Psoas muscle (tissue), 8 donors: ENCODE measurements around the gene SLC12A8. TPM values are rescaled to one million over a fixed set of nuclear protein-coding genes. Genes with fewer than 3 reads are reported as not detected.

Source experiments
- ATAC-seq, 4 donors: fragments of 200-7000 bp; cut with Tn5 transposase; one replicate each; pipeline ENCODE4 v1.9.1; 2020; ENCODE audit warnings: moderate library complexity in 3 of 4, mild to moderate bottlenecking in 2 of 4
- DNase-seq, 2 donors: peaks; one replicate each; pipeline ENCODE4 v3.0.0-alpha.2; 2020
- H3K27ac ChIP-seq: fragments of 200-600 bp; one replicate; pipeline ENCODE4 v1.8.0; 2022
- H3K27me3 ChIP-seq, 3 donors: fragments of 200-600 bp in 1 of 3; one replicate each; pipeline versions ENCODE4 v1.6.1 to v1.8.0; 2013 to 2022; ENCODE audit warnings: low read length in 2 of 3, mild to moderate bottlenecking in 2 of 3, moderate library complexity in 1 of 3; ENCODE audit not compliant: insufficient read depth in 3 of 3
- H3K36me3 ChIP-seq, 2 donors: fragments of 200-600 bp in 1 of 2; one replicate each; pipeline versions ENCODE4 v1.6.1 to v1.8.0; 2013 to 2022; ENCODE audit warnings: low read depth in 1 of 2, mild to moderate bottlenecking in 1 of 2, moderate library complexity in 1 of 2; ENCODE audit not compliant: insufficient read depth in 1 of 2
- H3K4me1 ChIP-seq: fragments of 200-600 bp; one replicate; pipeline ENCODE4 v1.8.0; 2022
- H3K4me3 ChIP-seq: fragments of 200-600 bp; one replicate; pipeline ENCODE4 v1.8.0; 2022; ENCODE audit warnings: mild to moderate bottlenecking
- H3K9me3 ChIP-seq: fragments of 200-600 bp; one replicate; pipeline ENCODE4 v1.8.0; 2022
- WGBS, 3 donors: extraction: QIAGEN DNeasy Blood & Tissue Kit; methylation state at CpG; one replicate each; pipeline versions ENCODE4 v1.1.6 to v1.1.7; 2013; 5-methylcytosine and 5-hydroxymethylcytosine counted together
- intact Hi-C, 2 donors: fragments of 100-400 bp; cut with DNase I; formaldehyde crosslinking; loops; one replicate each; pipeline versions ENCODE4 v1.11.0 to v1.14.2; 2022
- polyA plus RNA-seq, 3 donors: library from polyadenylated mRNA; stranded (reverse); fragments of 200-250 nt; gene quantifications; one replicate each; pipeline ENCODE4 v1.2.3, GENCODE V29; 2013
- total RNA-seq, 4 donors: library from RNA; stranded (reverse); fragmentation: NEBNext Ultra II Directional in 2 of 4; extraction: Animal tissue kit (Norgen Biotek cat#: 25700) in 2 of 4; gene quantifications; one replicate each; pipeline versions ENCODE4 v1.2.1 to v1.2.4, GENCODE V29; 2021 to 2023
- TF ChIP-seq, protein P1 (sequence below): fragments of 200-600 bp; IDR thresholded peaks from one replicate; pipeline ENCODE4 v1.8.0; 2022; ENCODE audit warnings: antibody characterized with exemption
- donor health status: healthy with polysubstance abuse.
- donor health status: DM: no; HTN: no; CAD: no; lungs with moderate emphysema.
- donor health status: Bipolar disorder and iron deficiency.
- donor health status: healthy.
- donor health status: DM: yes; HTN: yes; CAD: no.
- donor health status: DM: no; HTN: no; CAD: no.
- donor health status: DM: no; HTN: no; CAD: no.
- donor health status: DM: yes; HTN: yes; CAD: no.

SLC12A8 gene
- total and polyA plus RNA-seq, 7 donors, result 0.06 to 0.93 (median 0.33) TPM; not detected in 1

GRCh38 chr3:125221831-125222230 lies 9.3 kb upstream of the SLC12A8 start:
- DNase-seq (no peak), ATAC-seq (no peak)
- H3K27me3 ChIP-seq, result no peaks in the 10 kb centered on the region
- 79 to 81% (median 79%) methylated on average over 3 of the region's 3 CpGs for WGBS, 3 donors
- no peaks in the 10 kb centered on the region for H3K36me3 ChIP-seq
- no peak overlapping the region for H3K4me3 ChIP-seq
- TF ChIP-seq, protein P1, sequence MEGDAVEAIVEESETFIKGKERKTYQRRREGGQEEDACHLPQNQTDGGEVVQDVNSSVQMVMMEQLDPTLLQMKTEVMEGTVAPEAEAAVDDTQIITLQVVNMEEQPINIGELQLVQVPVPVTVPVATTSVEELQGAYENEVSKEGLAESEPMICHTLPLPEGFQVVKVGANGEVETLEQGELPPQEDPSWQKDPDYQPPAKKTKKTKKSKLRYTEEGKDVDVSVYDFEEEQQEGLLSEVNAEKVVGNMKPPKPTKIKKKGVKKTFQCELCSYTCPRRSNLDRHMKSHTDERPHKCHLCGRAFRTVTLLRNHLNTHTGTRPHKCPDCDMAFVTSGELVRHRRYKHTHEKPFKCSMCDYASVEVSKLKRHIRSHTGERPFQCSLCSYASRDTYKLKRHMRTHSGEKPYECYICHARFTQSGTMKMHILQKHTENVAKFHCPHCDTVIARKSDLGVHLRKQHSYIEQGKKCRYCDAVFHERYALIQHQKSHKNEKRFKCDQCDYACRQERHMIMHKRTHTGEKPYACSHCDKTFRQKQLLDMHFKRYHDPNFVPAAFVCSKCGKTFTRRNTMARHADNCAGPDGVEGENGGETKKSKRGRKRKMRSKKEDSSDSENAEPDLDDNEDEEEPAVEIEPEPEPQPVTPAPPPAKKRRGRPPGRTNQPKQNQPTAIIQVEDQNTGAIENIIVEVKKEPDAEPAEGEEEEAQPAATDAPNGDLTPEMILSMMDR, result no peak
- H3K4me1 ChIP-seq, result no peaks in the 10 kb centered on the region
- H3K27ac ChIP-seq, result no peak overlapping the region
- H3K9me3 ChIP-seq, result no peaks in the 10 kb centered on the region
- intact Hi-C loops, result no loop called here

DNA sequence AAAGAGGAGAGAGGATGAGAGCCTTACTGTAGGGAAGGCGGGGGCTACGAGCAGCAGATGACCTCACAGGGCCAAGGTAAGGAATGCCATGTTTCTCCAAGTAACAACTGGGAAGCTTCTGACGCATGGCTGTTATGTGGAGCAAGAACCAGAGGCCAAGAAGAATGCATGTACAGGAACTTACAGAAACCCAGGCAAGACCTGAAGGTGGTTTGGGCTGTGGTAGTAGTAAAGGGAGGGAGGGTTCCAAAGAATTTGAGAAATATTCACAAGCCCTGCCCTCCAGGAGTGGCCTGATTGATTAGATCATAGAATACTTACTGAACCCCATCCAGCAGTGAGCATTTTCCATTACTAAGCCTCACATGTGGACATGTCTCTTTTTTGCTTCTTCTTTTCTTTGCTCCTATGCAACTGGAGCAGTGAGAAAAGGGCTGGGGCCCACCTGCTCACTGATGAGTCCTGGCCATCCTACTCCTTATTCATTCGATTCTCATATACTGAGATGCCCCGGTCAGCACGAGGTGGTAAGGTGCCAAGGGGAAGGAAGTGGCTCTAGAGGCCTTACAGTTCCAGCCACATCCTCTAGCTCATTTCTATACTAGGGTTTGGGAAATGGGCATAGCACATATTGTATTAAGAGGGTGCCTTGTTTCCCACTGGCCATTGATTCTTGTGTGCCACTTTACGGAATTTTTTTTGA lies 8.3 kb upstream of the SLC12A8 start:
- TF ChIP-seq, protein P1, result no peak
- WGBS, 3 donors, result 65 to 73% (median 69%) methylated on average over 7 of the region's 7 CpGs
- no peaks in the 10 kb centered on the region for H3K4me1 ChIP-seq
- intact Hi-C loops, result no loop called here
- no peak for DNase-seq
- H3K9me3 ChIP-seq, result no peaks in the 10 kb centered on the region
- H3K27me3 ChIP-seq, result no peaks in the 10 kb centered on the region
- no peaks in the 10 kb centered on the region for H3K36me3 ChIP-seq
- ATAC-seq, result peak in 2 of 4 donors; percentile 17 to 35
- H3K4me3 ChIP-seq, result no peak overlapping the region
- no peak overlapping the region for H3K27ac ChIP-seq

DNA sequence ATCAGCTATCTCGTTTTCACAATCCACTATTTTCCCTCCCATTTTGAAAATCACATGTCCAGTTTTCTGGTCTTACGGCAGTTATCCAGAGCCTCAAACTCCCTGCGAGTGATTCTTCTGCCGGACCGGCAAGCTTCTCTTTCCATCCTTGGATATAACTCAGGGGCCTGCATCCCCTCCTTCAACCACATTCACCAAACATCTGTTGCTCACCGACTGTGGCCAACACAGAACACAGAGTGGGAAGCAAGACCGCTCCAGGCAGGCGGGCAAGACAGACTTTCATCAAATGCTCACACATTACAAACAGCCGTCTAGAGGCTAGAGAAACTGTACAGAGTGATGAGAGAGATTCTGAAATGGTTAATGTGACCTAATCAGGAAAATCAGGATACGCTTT lies 7.6 kb upstream of the SLC12A8 start:
- H3K9me3 ChIP-seq, result no peaks in the 10 kb centered on the region
- H3K36me3 ChIP-seq, result no peaks in the 10 kb centered on the region
- ATAC-seq, result no peak
- intact Hi-C loops, result no loop called here
- H3K4me3 ChIP-seq, result no peak overlapping the region
- H3K4me1 ChIP-seq, result no peaks in the 10 kb centered on the region
- 56 to 66% (median 64%) methylated on average over 10 of the region's 10 CpGs for WGBS, 3 donors
- TF ChIP-seq, protein P1, result no peak
- no peak for DNase-seq
- H3K27ac ChIP-seq, result no peak overlapping the region
- peaks cover 0 to 4% (median 0%) of the 10 kb centered on the region in 3 donors for H3K27me3 ChIP-seq

GRCh38 chr3:125219261-125219701 lies 6.7 kb upstream of the SLC12A8 start:
- 81 to 85% (median 82%) methylated on average over 8 of the region's 8 CpGs for WGBS, 3 donors
- H3K27ac ChIP-seq, result no peak overlapping the region
- H3K4me1 ChIP-seq, result no peaks in the 10 kb centered on the region
- DNase-seq (no peak), ATAC-seq (no peak)
- peaks cover 0 to 4% (median 0%) of the 10 kb centered on the region in 3 donors for H3K27me3 ChIP-seq
- no peaks in the 10 kb centered on the region for H3K36me3 ChIP-seq
- TF ChIP-seq, protein P1, result no peak
- intact Hi-C loops, result no loop called here
- H3K9me3 ChIP-seq, result no peaks in the 10 kb centered on the region
- no peak overlapping the region for H3K4me3 ChIP-seq

DNA sequence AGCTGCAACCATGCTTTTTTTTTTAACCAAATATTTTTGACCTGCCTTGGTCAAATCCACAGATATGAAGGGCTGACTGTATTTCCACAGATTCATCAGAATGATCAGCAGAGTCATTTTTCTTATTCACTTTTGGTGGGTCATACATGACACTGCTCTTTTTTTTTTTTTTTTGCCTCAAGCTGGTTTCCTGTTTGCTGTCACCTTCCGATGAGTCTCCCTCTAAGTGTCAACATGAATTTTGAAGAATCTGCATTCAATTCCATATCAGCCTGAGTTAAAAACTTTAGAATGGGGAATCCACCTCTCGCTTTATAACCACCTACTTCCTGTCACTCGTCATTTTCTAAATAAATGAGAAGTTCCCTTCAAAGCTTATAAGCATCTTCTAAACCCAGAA lies 2.2 kb upstream of the SLC12A8 start:
- Histone ChIP-seq H3K36me3 (no peaks in the 10 kb centered on the region), H3K27me3 (peaks cover 0 to 37% (median 13%) of the 10 kb centered on the region in 3 donors), H3K4me3 (no peak overlapping the region), H3K4me1 (peaks cover 11% of the 10 kb centered on the region), H3K27ac (no peak overlapping the region), H3K9me3 (no peaks in the 10 kb centered on the region)
- TF ChIP-seq, protein P1, result no peak
- no peak for ATAC-seq
- intact Hi-C loops, result no loop called here
- DNase-seq, result no peak
- WGBS, 3 donors, result 63 to 86% (median 74%) methylated on average over 3 of the region's 3 CpGs
